Body of pancreas (tissue), 4 donors: Measurements from ENCODE around the gene PPFIA1. TPM values are rescaled to one million over a fixed set of nuclear protein-coding genes. Genes with fewer than 3 reads are reported as not detected.
"Not testable (repeated sequence)": the region's sequence is repeated elsewhere in the genome, so short reads cannot be mapped to it uniquely, and the experiment has no call there.

Experiments
- ATAC-seq: fragments of 150-250 bp; one replicate; pipeline ENCODE4 v1.9.1; 2016
- DNase-seq, 4 donors: peaks; one replicate each; pipeline ENCODE4 v3.0.0-alpha.2; 2019
- H3K27ac ChIP-seq, 4 donors: fragments of 200-600 bp; sonication (generic); 1 replicate in 3 of 4; 2 replicates in 1 of 4; pipeline versions ENCODE4 v1.5.1 to v1.6.1; 2016 to 2019; ENCODE audit warnings: mild to moderate bottlenecking in 1 of 4, mixed read lengths in 1 of 4, moderate library complexity in 1 of 4
- H3K27me3 ChIP-seq, 2 donors: fragments of 200-600 bp; sonication (generic); one replicate each; pipeline ENCODE4 v1.6.0; 2016; ENCODE audit warnings: mild to moderate bottlenecking in 1 of 2
- H3K36me3 ChIP-seq, 2 donors: fragments of 200-600 bp; sonication (generic); replicated peaks in 1 of 2; 2 replicates each; pipeline ENCODE4 v1.5.1; 2016; ENCODE audit warnings: low read depth in 2 of 2; ENCODE audit not compliant: insufficient read depth in 1 of 2
- H3K4me1 ChIP-seq: fragments of 200-600 bp; sonication (generic); one replicate; pipeline ENCODE4 v1.6.0; 2016
- H3K4me3 ChIP-seq, 2 donors: fragments of 200-600 bp; sonication (generic); 1 replicate in 1 of 2; 2 replicates in 1 of 2; pipeline ENCODE4 v1.5.1; 2016 to 2019
- H3K9me3 ChIP-seq, 3 donors: fragments of 200-600 bp; sonication (generic); 1 replicate in 2 of 3; 2 replicates in 1 of 3; pipeline ENCODE4 v1.5.1; 2016
- CTCF ChIP-seq, 7 experiments: fragments of 450-650 bp in 4 of 7; fragments of 200-600 bp in 3 of 7; sonication (generic) in 3 of 7; IDR thresholded peaks; one replicate each; pipeline ENCODE4 v1.5.1; 2016 to 2019; ENCODE audit warnings: antibody characterized with exemption in 7 of 7
- POLR2A ChIP-seq, 3 donors: fragments of 450-650 bp; IDR thresholded peaks; one replicate each; pipeline ENCODE4 v1.6.1; 2016; ENCODE audit warnings: antibody characterized with exemption in 3 of 3, mild to moderate bottlenecking in 2 of 3
- WGBS, 2 donors: methylation state at CpG; one replicate each; pipeline ENCODE4 v1.1.5; 2017; 5-methylcytosine and 5-hydroxymethylcytosine counted together
- intact Hi-C: fragments of 100-400 bp; cut with DNase I; formaldehyde crosslinking; loops from one replicate; pipeline ENCODE4 v1.15.1; 2023
- total RNA-seq, 2 donors: library from RNA; depleted of rRNA; stranded (reverse); fragments of >200 nt; gene quantifications; one replicate each; pipeline ENCODE4 v1.1.0, GENCODE V29; 2016

PPFIA1 gene
- total RNA-seq, 2 donors from 2014 or later, result 22.1 to 29.3 TPM

DNA sequence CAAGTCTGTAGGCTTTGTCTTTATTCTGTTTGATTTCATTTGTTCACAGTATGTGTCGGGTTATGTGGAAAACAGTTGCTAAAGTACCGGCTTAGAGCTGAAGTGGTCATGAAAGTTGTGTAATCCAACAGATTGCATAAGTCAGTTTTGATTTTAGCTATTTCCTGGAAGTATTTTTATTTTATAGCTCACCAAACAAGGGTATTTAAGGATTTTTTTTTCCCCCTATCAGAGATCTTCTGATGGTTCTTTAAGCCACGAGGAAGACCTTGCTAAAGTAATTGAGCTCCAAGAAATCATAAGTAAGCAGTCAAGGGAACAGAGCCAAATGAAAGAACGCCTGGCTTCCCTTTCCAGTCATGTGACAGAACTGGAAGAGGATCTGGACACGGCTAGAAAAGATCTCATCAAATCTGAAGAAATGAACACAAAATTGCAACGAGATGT, 55.9 kb downstream of the PPFIA1 start:
- DNase-seq (peak in 1 of 4 donors; percentile 39), ATAC-seq (peak; percentile 33)
- Histone ChIP-seq H3K27me3 (no peaks in the 10 kb centered on the region), H3K9me3 (no peaks in the 10 kb centered on the region), H3K4me3 (no peak overlapping the region), H3K27ac (peak overlapping the region in 2 of 4 donors; percentile 27 to 56), H3K36me3 (peaks cover 6 to 14% of the 10 kb centered on the region in 2 donors), H3K4me1 (no peaks in the 10 kb centered on the region)
- TF ChIP-seq CTCF (IDR thresholded peaks at IDR 0.05) (no peak), POLR2A (IDR thresholded peaks at IDR 0.05) (no peak)
- intact Hi-C loops, result no loop called here
- 63 to 74% methylated on average over 6 of the region's 6 CpGs for WGBS, 2 donors

- ATAC-seq (no peak), DNase-seq (no peak)
- Histone ChIP-seq H3K4me3 (no peak overlapping the region), H3K9me3 (no peaks in the 10 kb centered on the region), H3K36me3 (peaks cover 6 to 16% of the 10 kb centered on the region in 2 donors), H3K27ac (peak overlapping the region in 1 of 4 donors; percentile 56), H3K4me1 (no peaks in the 10 kb centered on the region), H3K27me3 (no peaks in the 10 kb centered on the region)
- intact Hi-C loops, result no loop called here
- TF ChIP-seq CTCF (IDR thresholded peaks at IDR 0.05) (no peak), POLR2A (IDR thresholded peaks at IDR 0.05) (no peak)
- 66 to 85% methylated on average over 2 of the region's 2 CpGs for WGBS, 2 donors
Measured at GRCh38 chr11:70326833-70327232, 56.3 kb downstream of the PPFIA1 start.

GRCh38 chr11:70327717-70328116, 57.2 kb downstream of the PPFIA1 start:
- Histone ChIP-seq H3K36me3 (peaks cover 6 to 23% of the 10 kb centered on the region in 2 donors), H3K9me3 (no peaks in the 10 kb centered on the region), H3K4me3 (no peak overlapping the region), H3K27ac (no peak overlapping the region), H3K27me3 (no peaks in the 10 kb centered on the region), H3K4me1 (no peaks in the 10 kb centered on the region)
- TF ChIP-seq CTCF (IDR thresholded peaks at IDR 0.05) (no peak), POLR2A (IDR thresholded peaks at IDR 0.05) (no peak)
- ATAC-seq (no peak), DNase-seq (no peak)
- intact Hi-C loops, result no loop called here
- 92 to 94% methylated on average over 10 of the region's 10 CpGs for WGBS, 2 donors

DNA sequence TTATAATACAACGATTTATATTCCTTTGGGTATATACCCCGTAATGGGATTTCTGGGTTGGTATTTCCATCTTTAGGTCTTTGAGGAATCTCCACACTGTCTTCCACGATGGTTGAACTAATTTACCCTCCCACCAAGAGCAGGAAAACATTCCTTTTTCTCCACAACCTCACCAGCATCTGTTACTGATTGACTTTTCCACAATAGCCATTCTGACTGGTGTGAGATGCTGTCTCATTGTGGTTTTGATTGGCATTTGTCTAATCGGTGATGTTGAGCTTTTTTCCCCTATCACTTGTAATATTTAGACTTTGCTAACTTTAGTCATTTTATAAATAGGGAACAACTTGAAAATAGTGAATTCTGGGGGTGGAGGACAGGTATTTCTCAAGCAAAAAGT, 58.1 kb downstream of the PPFIA1 start:
- Histone ChIP-seq H3K27ac (no peak overlapping the region), H3K27me3 (no peaks in the 10 kb centered on the region), H3K9me3 (no peaks in the 10 kb centered on the region), H3K36me3 (peaks cover 6 to 31% of the 10 kb centered on the region in 2 donors), H3K4me3 (no peak overlapping the region), H3K4me1 (no peaks in the 10 kb centered on the region)
- DNase-seq, result no peak
- intact Hi-C loops, result no loop called here
- WGBS, 2 donors, result 59 to 63% methylated on average over 4 of the region's 4 CpGs
- no peak for TF ChIP-seq CTCF (IDR thresholded peaks at IDR 0.05)
- no peak for TF ChIP-seq POLR2A (IDR thresholded peaks at IDR 0.05)
- ATAC-seq, result no peak

- 77 to 96% methylated on average over 5 of the region's 5 CpGs for WGBS, 2 donors
- H3K27ac ChIP-seq, ATAC-seq, intact Hi-C loops, DNase-seq, H3K4me1 ChIP-seq, H3K4me3 ChIP-seq, H3K9me3 ChIP-seq, H3K27me3 ChIP-seq: not testable (repeated sequence)
- H3K36me3 ChIP-seq, result peaks cover 8 to 46% of the 10 kb centered on the region in 2 donors
Measured at GRCh38 chr11:70331320-70331843, 60.9 kb downstream of the PPFIA1 start.
